ENCODE data around the gene ARHGAP42.

DNA sequence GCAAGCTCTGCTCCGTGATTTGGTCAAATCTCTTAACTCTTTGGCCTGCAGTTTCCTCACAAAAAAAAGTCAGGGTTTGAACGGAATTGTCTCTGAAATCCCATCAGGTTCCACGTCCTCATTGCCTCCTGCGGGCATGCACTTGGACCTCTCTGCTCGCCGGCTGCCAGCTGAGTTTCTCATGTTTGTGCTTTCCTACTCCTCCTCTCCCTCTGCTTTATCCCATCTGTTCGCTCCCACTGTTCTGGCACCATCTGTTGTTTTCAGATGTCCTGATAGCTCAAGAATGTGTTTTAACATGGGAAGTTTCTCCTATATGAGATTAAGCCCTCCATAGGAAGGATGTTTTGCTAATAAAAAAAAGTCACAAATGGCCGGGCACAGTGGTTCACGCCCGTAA lies 49.4 kb upstream of the ARHGAP42 start:
- TF ChIP-seq EZH2 (IDR thresholded peaks at IDR 0.05) (no peak), POLR2AphosphoS5 (IDR thresholded peaks at IDR 0.05; ENCODE audit: borderline replicate concordance, low read depth, low read length) (no peak)

All from SK-N-MC (cell line).